HUES48 (cell line): ENCODE measurements around the gene STK32C.

Experiments used
- H3K27ac ChIP-seq: one replicate; pipeline ENCODE4 v1.7.0; 2013; ENCODE audit warnings: low read depth, low read length, inconsistent platforms
- H3K27me3 ChIP-seq: 2 replicates; pipeline ENCODE4 v1.6.1; 2013; ENCODE audit warnings: mild to moderate bottlenecking, low read length; ENCODE audit not compliant: control insufficient read depth, insufficient read depth
- H3K36me3 ChIP-seq: 2 replicates; pipeline ENCODE4 v1.6.1; 2013; ENCODE audit warnings: low read length; ENCODE audit not compliant: control insufficient read depth, insufficient read depth
- H3K4me1 ChIP-seq: 2 replicates; pipeline ENCODE4 v1.6.1; 2013; ENCODE audit warnings: mild to moderate bottlenecking, low read length; ENCODE audit not compliant: control insufficient read depth, insufficient read depth
- H3K4me3 ChIP-seq: 2 replicates; pipeline ENCODE4 v1.5.1; 2013; ENCODE audit warnings: mild to moderate bottlenecking, low read depth, low read length
- H3K9ac ChIP-seq: 2 replicates; pipeline ENCODE4 v1.6.1; 2013; ENCODE audit warnings: mild to moderate bottlenecking, low read depth, low read length, moderate library complexity
- H3K9me3 ChIP-seq: 2 replicates; pipeline ENCODE4 v1.6.1; 2013; ENCODE audit warnings: low read length; ENCODE audit not compliant: control insufficient read depth, insufficient read depth

Gene STK32C

GRCh38 chr10:132277311-132277741 is 30.4 kb downstream of the STK32C start:
- Histone ChIP-seq H3K4me3 (no peak overlapping the region), H3K27me3 (no peaks in the 10 kb centered on the region), H3K27ac (no peak overlapping the region), H3K36me3 (no peaks in the 10 kb centered on the region), H3K9ac (no peak overlapping the region), H3K4me1 (no peaks in the 10 kb centered on the region; the same call in 1 of the 2 replicates), H3K9me3 (no peaks in the 10 kb centered on the region)

GRCh38 chr10:132276706-132277105 is 31.0 kb downstream of the STK32C start:
- H3K27ac ChIP-seq, result no peak overlapping the region
- no peaks in the 10 kb centered on the region for H3K36me3 ChIP-seq
- H3K9me3 ChIP-seq, result no peaks in the 10 kb centered on the region
- no peaks in the 10 kb centered on the region; the same call in 1 of the 2 replicates for H3K4me1 ChIP-seq
- H3K9ac ChIP-seq, result no peak overlapping the region
- H3K4me3 ChIP-seq, result no peak overlapping the region
- H3K27me3 ChIP-seq, result no peaks in the 10 kb centered on the region

- H3K4me1 ChIP-seq, result no peaks in the 10 kb centered on the region
- H3K9ac ChIP-seq, result no peak overlapping the region
- H3K27ac ChIP-seq, result no peak overlapping the region
- H3K27me3 ChIP-seq, result no peaks in the 10 kb centered on the region
- H3K36me3 ChIP-seq, result no peaks in the 10 kb centered on the region
- H3K4me3 ChIP-seq, result no peak overlapping the region
- no peaks in the 10 kb centered on the region for H3K9me3 ChIP-seq
These were observed 31.5 kb downstream of the STK32C start for GRCh38 chr10:132276179-132276675.

- no peaks in the 10 kb centered on the region for H3K27me3 ChIP-seq
- no peaks in the 10 kb centered on the region for H3K4me1 ChIP-seq
- no peak overlapping the region for H3K9ac ChIP-seq
- no peak overlapping the region for H3K4me3 ChIP-seq
- H3K36me3 ChIP-seq, result no peaks in the 10 kb centered on the region
- no peak overlapping the region for H3K27ac ChIP-seq
- no peaks in the 10 kb centered on the region for H3K9me3 ChIP-seq
These were observed 32.1 kb downstream of the STK32C start for GRCh38 chr10:132275426-132276178.

GRCh38 chr10:132274986-132275385 is 32.8 kb downstream of the STK32C start:
- H3K9me3 ChIP-seq, result no peaks in the 10 kb centered on the region
- H3K4me1 ChIP-seq, result no peaks in the 10 kb centered on the region
- no peak overlapping the region for H3K4me3 ChIP-seq
- no peak overlapping the region for H3K27ac ChIP-seq
- no peak overlapping the region for H3K9ac ChIP-seq
- no peaks in the 10 kb centered on the region for H3K36me3 ChIP-seq
- H3K27me3 ChIP-seq, result no peaks in the 10 kb centered on the region

GRCh38 chr10:132274581-132274980 is 33.2 kb downstream of the STK32C start:
- Histone ChIP-seq H3K9me3 (no peaks in the 10 kb centered on the region), H3K4me3 (no peak overlapping the region), H3K4me1 (no peaks in the 10 kb centered on the region), H3K27ac (no peak overlapping the region), H3K9ac (no peak overlapping the region), H3K36me3 (no peaks in the 10 kb centered on the region), H3K27me3 (no peaks in the 10 kb centered on the region)

GRCh38 chr10:132273966-132274365 is 33.8 kb downstream of the STK32C start:
- H3K4me3 ChIP-seq, result no peak overlapping the region
- no peaks in the 10 kb centered on the region for H3K27me3 ChIP-seq
- no peaks in the 10 kb centered on the region for H3K4me1 ChIP-seq
- H3K9ac ChIP-seq, result no peak overlapping the region
- no peak overlapping the region for H3K27ac ChIP-seq
- no peaks in the 10 kb centered on the region for H3K36me3 ChIP-seq
- H3K9me3 ChIP-seq, result no peaks in the 10 kb centered on the region

GRCh38 chr10:132273304-132273944 is 34.3 kb downstream of the STK32C start:
- no peak overlapping the region for H3K4me3 ChIP-seq
- H3K9ac ChIP-seq, result no peak overlapping the region
- H3K9me3 ChIP-seq, result no peaks in the 10 kb centered on the region
- H3K4me1 ChIP-seq, result no peaks in the 10 kb centered on the region
- H3K36me3 ChIP-seq, result no peaks in the 10 kb centered on the region
- no peak overlapping the region for H3K27ac ChIP-seq
- no peaks in the 10 kb centered on the region for H3K27me3 ChIP-seq

- no peaks in the 10 kb centered on the region for H3K4me1 ChIP-seq
- no peaks in the 10 kb centered on the region for H3K27me3 ChIP-seq
- H3K27ac ChIP-seq, result no peak overlapping the region
- H3K9me3 ChIP-seq, result no peaks in the 10 kb centered on the region
- no peak overlapping the region for H3K9ac ChIP-seq
- H3K4me3 ChIP-seq, result no peak overlapping the region
- H3K36me3 ChIP-seq, result no peaks in the 10 kb centered on the region
These were observed 35.3 kb downstream of the STK32C start for GRCh38 chr10:132272231-132272971.

GRCh38 chr10:132271458-132272230 is 36.1 kb downstream of the STK32C start:
- H3K27ac ChIP-seq, result no peak overlapping the region
- H3K9ac ChIP-seq, result no peak overlapping the region
- no peaks in the 10 kb centered on the region for H3K27me3 ChIP-seq
- H3K4me1 ChIP-seq, result no peaks in the 10 kb centered on the region
- H3K9me3 ChIP-seq, result no peaks in the 10 kb centered on the region
- no peak overlapping the region for H3K4me3 ChIP-seq
- no peaks in the 10 kb centered on the region for H3K36me3 ChIP-seq
